Activated CD4-positive, alpha-beta T cell treated with anti-CD3 and anti-CD28 coated beads for 1 hour (primary cell): ENCODE results near the gene CFTR.
"Not testable (repeated sequence)": the region's sequence is repeated elsewhere in the genome, so short reads cannot be mapped to it uniquely, and the experiment has no call there.

Experiments used
- DNase-seq: peaks from one replicate; pipeline ENCODE4 v3.0.0-alpha.2; 2020

The CFTR gene

DNA sequence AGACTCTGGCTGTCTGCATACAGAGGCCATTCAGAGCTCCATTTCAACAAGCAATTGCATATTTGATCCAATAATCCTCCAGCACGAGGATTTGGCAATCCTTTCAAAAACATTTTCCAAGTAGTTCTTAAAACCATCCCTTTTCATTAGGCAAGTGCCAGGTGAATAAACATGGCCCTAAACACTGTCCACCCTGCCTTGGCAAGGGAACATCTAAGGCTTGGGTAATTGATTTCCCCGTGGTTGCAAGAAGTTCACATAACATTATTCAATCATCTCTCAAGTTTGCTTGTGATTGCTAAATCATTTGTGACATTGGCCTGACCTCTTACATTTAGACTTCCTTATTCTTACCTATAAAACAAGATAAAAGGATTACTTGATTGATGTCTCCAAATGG, 218.2 kb downstream of the CFTR start:
- DNase-seq = no peak

GRCh38 chr7:117704063-117704462, 224.2 kb downstream of the CFTR start:
- DNase-seq = no peak

- no peak for DNase-seq
Measured at GRCh38 chr7:117705630-117706029, 225.8 kb downstream of the CFTR start.

GRCh38 chr7:117706210-117706609, 226.4 kb downstream of the CFTR start:
- DNase-seq = no peak

GRCh38 chr7:117707080-117707479, 227.3 kb downstream of the CFTR start:
- no peak for DNase-seq

DNA sequence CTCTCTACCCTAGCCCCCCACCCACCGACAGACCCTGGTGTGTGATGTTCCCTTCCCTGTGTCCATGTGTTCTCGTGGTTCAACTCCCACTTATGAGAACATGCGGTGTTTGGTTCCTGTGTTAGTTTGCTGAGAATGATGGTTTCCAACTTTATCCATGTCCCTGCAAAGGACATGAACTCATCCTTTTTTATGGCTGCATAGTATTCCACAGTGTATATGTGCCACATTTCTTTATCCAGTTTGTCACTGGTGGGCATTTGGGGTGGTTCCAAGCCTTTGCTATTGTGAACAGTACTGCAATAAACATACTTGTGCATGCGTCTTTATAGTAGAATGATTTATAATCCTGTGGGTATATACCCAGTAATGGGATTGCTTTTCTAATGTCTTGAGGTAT, 228.3 kb downstream of the CFTR start:
- DNase-seq = not testable (repeated sequence)

- DNase-seq = no peak
Measured at GRCh38 chr7:117711556-117711955, 231.7 kb downstream of the CFTR start.

- no peak for DNase-seq
Measured at GRCh38 chr7:117715784-117716445, 236.1 kb downstream of the CFTR start.

GRCh38 chr7:117716707-117717299, 237.0 kb downstream of the CFTR start:
- DNase-seq = no peak

- DNase-seq = no peak
Measured at GRCh38 chr7:117717357-117717756, 237.5 kb downstream of the CFTR start.
